SK-N-SH treated with all-trans-retinoic acid at 6 μM for 48 hours (cell line): ENCODE measurements around the gene NLRP9.

Experiments used
- ATAC-seq: fragments of 200-7000 bp; cut with Tn5 transposase; 3 replicates; pipeline ENCODE4 v1.9.1; 2020; ENCODE audit warnings: mild to moderate bottlenecking, moderate library complexity
- ARNTL ChIP-seq: fragments of 450-650 bp; formaldehyde crosslinking; IDR thresholded peaks from 2 replicates; pipeline ENCODE4 v1.5.0; 2020; ENCODE audit warnings: low read depth, mild to moderate bottlenecking, moderate library complexity, borderline replicate concordance
- CREB5 ChIP-seq: fragments of 250-450 bp; sonication (Bioruptor Pico); IDR thresholded peaks from 2 replicates; pipeline ENCODE4 v1.5.1; 2020; ENCODE audit warnings: low read depth, mild to moderate bottlenecking, moderate library complexity
- CSRNP3 ChIP-seq: fragments of 250-450 bp; sonication (Bioruptor Pico); IDR thresholded peaks from 2 replicates; pipeline ENCODE4 v1.5.1; 2021; ENCODE audit warnings: mild to moderate bottlenecking, moderate library complexity
- ESRRG ChIP-seq: fragments of 250-450 bp; sonication (Bioruptor Pico); IDR thresholded peaks from 2 replicates; pipeline ENCODE4 v1.6.1; 2021; ENCODE audit warnings: mild to moderate bottlenecking
- GLIS3 ChIP-seq: fragments of 250-450 bp; sonication (Bioruptor Pico); IDR thresholded peaks from 2 replicates; pipeline ENCODE4 v1.5.0; 2020; ENCODE audit warnings: mild to moderate bottlenecking, moderate library complexity
- ISL1 ChIP-seq: fragments of 250-450 bp; sonication (Bioruptor Pico); IDR thresholded peaks from 2 replicates; pipeline ENCODE4 v2.1.2; 2022; ENCODE audit warnings: mild to moderate bottlenecking, moderate library complexity
- OSR1 ChIP-seq: fragments of 250-450 bp; sonication (Bioruptor Pico); IDR thresholded peaks from 2 replicates; pipeline ENCODE4 v1.8.0; 2022; ENCODE audit warnings: moderate library complexity, mild to moderate bottlenecking, inconsistent platforms
- PATZ1 ChIP-seq: fragments of 250-450 bp; sonication (Bioruptor Pico); IDR thresholded peaks from 2 replicates; pipeline ENCODE4 v1.8.0; 2020; ENCODE audit warnings: mild to moderate bottlenecking, moderate library complexity, borderline replicate concordance
- POU6F1 ChIP-seq: fragments of 250-450 bp; sonication (Bioruptor Pico); IDR thresholded peaks from 2 replicates; pipeline ENCODE4 v1.8.0; 2021; ENCODE audit warnings: low read depth, mild to moderate bottlenecking, moderate library complexity, borderline replicate concordance
- PPARA ChIP-seq: fragments of 250-450 bp; sonication (Bioruptor Pico); IDR thresholded peaks from 2 replicates; pipeline ENCODE4 v1.5.0; 2020; ENCODE audit warnings: mild to moderate bottlenecking, borderline replicate concordance
- RARB ChIP-seq: fragments of 250-450 bp; sonication (Bioruptor Pico); IDR thresholded peaks from 2 replicates; pipeline ENCODE4 v1.8.0; 2021; ENCODE audit warnings: mild to moderate bottlenecking, moderate library complexity
- SNAI2 ChIP-seq: fragments of 250-450 bp; sonication (Bioruptor Pico); IDR thresholded peaks from 2 replicates; pipeline ENCODE4 v1.5.0; 2020; ENCODE audit warnings: mild to moderate bottlenecking, moderate library complexity
- TCF4 ChIP-seq: fragments of 250-450 bp; sonication (Bioruptor Pico); IDR thresholded peaks from 2 replicates; pipeline ENCODE4 v1.8.0; 2021; ENCODE audit warnings: mild to moderate bottlenecking, moderate library complexity, borderline replicate concordance
- TOX ChIP-seq: fragments of 250-450 bp; sonication (Bioruptor Pico); IDR thresholded peaks from 2 replicates; pipeline ENCODE4 v1.8.0; 2021; ENCODE audit warnings: mild to moderate bottlenecking, moderate library complexity, borderline replicate concordance
- TSHZ2 ChIP-seq: fragments of 250-450 bp; sonication (Bioruptor Pico); IDR thresholded peaks from 2 replicates; pipeline ENCODE4 v1.5.0; 2020; ENCODE audit warnings: mild to moderate bottlenecking, moderate library complexity
- ZC3H10 ChIP-seq: fragments of 250-450 bp; sonication (Bioruptor Pico); IDR thresholded peaks from 2 replicates; pipeline ENCODE4 v1.5.1; 2021; ENCODE audit warnings: mild to moderate bottlenecking, moderate library complexity
- ZFP3 ChIP-seq: fragments of 250-450 bp; sonication (Bioruptor Pico); IDR thresholded peaks from 2 replicates; pipeline ENCODE4 v1.5.0; 2020; ENCODE audit warnings: mild to moderate bottlenecking, moderate library complexity
- ZFP30 ChIP-seq: fragments of 450-650 bp; formaldehyde crosslinking; IDR thresholded peaks from 2 replicates; pipeline ENCODE4 v1.5.0; 2022; ENCODE audit warnings: mild to moderate bottlenecking, moderate library complexity
- ZNF565 ChIP-seq: fragments of 450-650 bp; formaldehyde crosslinking; conservative IDR thresholded peaks from 2 replicates; pipeline ENCODE4 v1.5.0; 2020; ENCODE audit warnings: low read depth, mild to moderate bottlenecking, moderate library complexity
- ZNF70 ChIP-seq: fragments of 450-650 bp; formaldehyde crosslinking; IDR thresholded peaks from 2 replicates; pipeline ENCODE4 v1.5.0; 2020; ENCODE audit warnings: mild to moderate bottlenecking, moderate library complexity
- ZNF8 ChIP-seq: fragments of 450-650 bp; formaldehyde crosslinking; IDR thresholded peaks from 2 replicates; pipeline ENCODE4 v1.5.0; 2020; ENCODE audit warnings: mild to moderate bottlenecking, moderate library complexity

NLRP9 gene

GRCh38 chr19:55688422-55689218, 49.6 kb downstream of the NLRP9 start (continued):
- TF ChIP-seq PATZ1: no peak
- TF ChIP-seq RARB: no peak
- TF ChIP-seq POU6F1: no peak
- TF ChIP-seq ZFP3 (CRISPR knock-in tag): no peak
- TF ChIP-seq TCF4 (CRISPR knock-in tag): no peak
- TF ChIP-seq ZNF70: no peak
- no peak for TF ChIP-seq TOX (CRISPR knock-in tag)
- no peak for TF ChIP-seq ISL1 (CRISPR knock-in tag)
- no peak for TF ChIP-seq SNAI2
- TF ChIP-seq ZNF8: no peak
- TF ChIP-seq, all 23 proteins: peak for 0

- TF ChIP-seq CREB5 (CRISPR knock-in tag) (no peak), ISL1 (CRISPR knock-in tag) (no peak), CSRNP3 (CRISPR knock-in tag) (no peak), ZNF70 (no peak), PATZ1 (no peak), RARB (no peak), OSR1 (CRISPR knock-in tag) (no peak), TSHZ2 (CRISPR knock-in tag) (no peak), GLIS3 (CRISPR knock-in tag) (no peak), ESRRG (no peak), ZC3H10 (CRISPR knock-in tag) (no peak), TCF4 (CRISPR knock-in tag) (no peak), POU6F1 (no peak), PPARA (CRISPR knock-in tag) (no peak), TOX (CRISPR knock-in tag) (no peak), ZFP30 (no peak), ZNF565 (CRISPR knock-in tag) (no peak), ARNTL (CRISPR knock-in tag) (no peak), ZNF8 (no peak)
- TF ChIP-seq, all 23 proteins: peak for 0
- ATAC-seq: no peak
Observed at GRCh38 chr19:55687281-55688201, 50.7 kb downstream of the NLRP9 start.
